ENCODE measurements around the gene CACHD1.

CACHD1 gene

GRCh38 chr1:64472040-64472376 lies 2.1 kb downstream of the CACHD1 start:
- no peak for DNase-seq (ENCODE audit: insufficient read length, low spot score)
- FAIRE-seq: no peak
- no peak for TF ChIP-seq CTCF (IDR thresholded peaks at IDR 0.05; ENCODE audit: insufficient read depth, missing control alignments)

- DNase-seq (ENCODE audit: insufficient read length, low spot score) (no peak), FAIRE-seq (no peak)
- TF ChIP-seq CTCF (IDR thresholded peaks at IDR 0.05; ENCODE audit: insufficient read depth, missing control alignments): no peak
These were observed 2.9 kb downstream of the CACHD1 start for GRCh38 chr1:64472805-64473204.

- TF ChIP-seq CTCF (IDR thresholded peaks at IDR 0.05; ENCODE audit: insufficient read depth, missing control alignments): no peak
- DNase-seq (ENCODE audit: insufficient read length, low spot score): no peak
- no peak for FAIRE-seq
These were observed 3.4 kb downstream of the CACHD1 start for GRCh38 chr1:64473367-64473766.

GRCh38 chr1:64474133-64474532 lies 4.2 kb downstream of the CACHD1 start:
- DNase-seq (ENCODE audit: insufficient read length, low spot score) (no peak), FAIRE-seq (no peak)
- TF ChIP-seq CTCF (IDR thresholded peaks at IDR 0.05; ENCODE audit: insufficient read depth, missing control alignments): no peak

GRCh38 chr1:64474665-64475439 lies 4.9 kb downstream of the CACHD1 start:
- no peak for TF ChIP-seq CTCF (IDR thresholded peaks at IDR 0.05; ENCODE audit: insufficient read depth, missing control alignments)
- no peak for DNase-seq (ENCODE audit: insufficient read length, low spot score)
- no peak for FAIRE-seq

GRCh38 chr1:64476251-64476952 lies 6.5 kb downstream of the CACHD1 start:
- FAIRE-seq: no peak
- no peak for DNase-seq (ENCODE audit: insufficient read length, low spot score)
- no peak for TF ChIP-seq CTCF (IDR thresholded peaks at IDR 0.05; ENCODE audit: insufficient read depth, missing control alignments)

Data from D721Med (cell line).